Neural progenitor cell (in vitro differentiated cells): Measurements from ENCODE around the gene MLX.

ENCODE experiments used
- CTCF ChIP-seq: fragments of 200-600 bp; sonication (generic); IDR thresholded peaks from 2 replicates; pipeline ENCODE4 v1.5.1; 2017; ENCODE audit warnings: antibody characterized with exemption, mild to moderate bottlenecking
- EZH2phosphoT487 ChIP-seq: fragments of 200-600 bp; sonication (generic); IDR thresholded peaks from 2 replicates; pipeline ENCODE4 v1.6.1; 2017; ENCODE audit warnings: antibody characterized with exemption

- TF ChIP-seq CTCF (no peak), EZH2phosphoT487 (no peak)
Observed at GRCh38 chr17:42571435-42572225, 4.7 kb downstream of the MLX start.
